WI38 (cell line): ENCODE results near the gene DTX4.
"Not testable (repeated sequence)": the region's sequence is repeated elsewhere in the genome, so short reads cannot be mapped to it uniquely, and the experiment has no call there.

ENCODE experiments used
- H3K4me3 ChIP-seq: 2 replicates; pipeline ENCODE4 v1.5.1; 2011; ENCODE audit warnings: low read depth, mild to moderate bottlenecking, control low read depth, low read length
- TF ChIP-seq, protein P1 (sequence below): IDR thresholded peaks from 2 replicates; pipeline ENCODE4 v1.5.1; 2012; ENCODE audit warnings: low read depth, mild to moderate bottlenecking, control low read depth, low read length

Gene DTX4

DNA sequence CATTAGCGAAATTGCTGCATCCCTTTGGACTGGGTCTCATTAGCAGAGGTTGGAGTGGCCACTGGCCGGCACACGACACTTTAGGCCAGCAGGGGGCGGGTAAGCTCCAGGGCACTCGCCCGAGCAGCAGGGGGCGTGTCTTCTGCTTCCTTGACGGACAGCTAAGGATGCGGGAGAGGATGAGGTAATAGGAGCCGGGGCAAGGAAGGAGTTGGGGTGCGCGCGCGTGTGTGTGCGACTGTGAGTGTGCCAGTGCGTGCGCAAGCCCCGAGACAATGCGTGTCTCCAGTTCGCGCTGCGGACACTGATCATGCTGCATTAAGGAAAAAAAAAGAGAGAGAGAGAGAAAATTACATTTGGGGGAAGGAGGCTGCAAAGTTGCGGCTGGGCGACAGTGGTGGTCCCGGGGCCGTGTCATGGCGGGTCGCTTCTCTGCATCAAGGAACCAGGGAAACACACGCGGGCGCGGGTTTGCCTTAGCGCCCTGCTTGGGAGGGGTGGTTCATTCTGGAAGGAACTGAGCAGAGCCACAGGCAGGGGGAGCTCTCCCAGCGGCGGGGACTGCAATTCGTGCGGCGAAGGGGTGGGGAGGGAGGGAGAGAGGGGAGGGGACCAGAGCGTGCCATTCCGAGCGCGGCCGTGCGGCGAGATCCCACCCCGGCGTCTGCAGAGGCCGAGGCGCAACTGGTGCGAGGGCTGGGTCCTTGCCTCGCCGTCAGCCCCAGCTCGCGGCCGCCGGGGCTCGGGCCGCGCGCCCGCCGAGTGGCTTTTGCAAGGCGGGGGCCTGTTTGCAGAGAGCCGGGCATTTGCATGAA, at the start of gene DTX4:
TSS of gene DTX4 (plus strand) at position 625 of the 815 bp plus-strand sequence. CDS start 464 bp downstream, outside the sequence.
- TF ChIP-seq, protein P1, sequence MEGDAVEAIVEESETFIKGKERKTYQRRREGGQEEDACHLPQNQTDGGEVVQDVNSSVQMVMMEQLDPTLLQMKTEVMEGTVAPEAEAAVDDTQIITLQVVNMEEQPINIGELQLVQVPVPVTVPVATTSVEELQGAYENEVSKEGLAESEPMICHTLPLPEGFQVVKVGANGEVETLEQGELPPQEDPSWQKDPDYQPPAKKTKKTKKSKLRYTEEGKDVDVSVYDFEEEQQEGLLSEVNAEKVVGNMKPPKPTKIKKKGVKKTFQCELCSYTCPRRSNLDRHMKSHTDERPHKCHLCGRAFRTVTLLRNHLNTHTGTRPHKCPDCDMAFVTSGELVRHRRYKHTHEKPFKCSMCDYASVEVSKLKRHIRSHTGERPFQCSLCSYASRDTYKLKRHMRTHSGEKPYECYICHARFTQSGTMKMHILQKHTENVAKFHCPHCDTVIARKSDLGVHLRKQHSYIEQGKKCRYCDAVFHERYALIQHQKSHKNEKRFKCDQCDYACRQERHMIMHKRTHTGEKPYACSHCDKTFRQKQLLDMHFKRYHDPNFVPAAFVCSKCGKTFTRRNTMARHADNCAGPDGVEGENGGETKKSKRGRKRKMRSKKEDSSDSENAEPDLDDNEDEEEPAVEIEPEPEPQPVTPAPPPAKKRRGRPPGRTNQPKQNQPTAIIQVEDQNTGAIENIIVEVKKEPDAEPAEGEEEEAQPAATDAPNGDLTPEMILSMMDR = peak; percentile 66
- peak within 1 kb of the TSS; percentile 82 for H3K4me3 ChIP-seq

DNA sequence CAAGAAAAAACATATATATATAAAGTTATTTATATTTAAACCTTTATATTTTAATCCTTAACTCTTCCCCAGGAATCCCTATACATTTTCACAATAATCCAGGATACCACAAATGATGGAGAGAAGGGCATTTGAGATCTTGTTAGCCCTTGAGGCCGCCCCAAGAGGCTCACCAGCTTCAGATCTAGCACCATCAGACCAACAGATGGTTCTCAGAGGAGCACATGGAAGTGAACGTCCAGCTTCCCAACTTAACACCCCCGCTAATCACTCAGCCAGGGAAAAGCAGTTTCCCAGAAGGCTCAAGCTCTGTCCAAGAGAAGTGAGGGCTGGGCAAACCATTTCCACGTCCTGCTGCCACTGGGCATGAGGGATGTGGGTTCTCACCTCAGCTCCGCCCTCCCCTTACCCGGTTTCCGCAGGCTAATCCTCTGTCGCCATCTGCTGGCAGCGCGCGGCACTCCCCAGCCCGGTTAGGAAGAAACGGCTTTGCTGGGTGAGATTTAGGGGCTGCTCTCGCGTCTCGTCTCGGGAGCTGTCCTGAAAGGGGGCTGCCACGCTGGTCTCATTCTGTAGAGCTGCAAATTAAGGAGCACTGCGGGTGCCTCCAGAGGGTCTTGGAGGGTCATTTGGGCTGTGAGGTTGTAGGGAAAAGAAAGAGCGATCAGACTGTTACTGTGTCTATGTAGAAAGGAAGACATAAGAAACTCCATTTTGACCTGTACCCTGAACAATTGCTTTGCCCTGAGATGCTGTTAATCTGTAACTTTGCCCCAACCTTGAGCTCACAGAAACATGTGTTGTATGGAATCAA, 36.1 kb upstream of the DTX4 start:
- H3K4me3 ChIP-seq = no peak overlapping the region

DNA sequence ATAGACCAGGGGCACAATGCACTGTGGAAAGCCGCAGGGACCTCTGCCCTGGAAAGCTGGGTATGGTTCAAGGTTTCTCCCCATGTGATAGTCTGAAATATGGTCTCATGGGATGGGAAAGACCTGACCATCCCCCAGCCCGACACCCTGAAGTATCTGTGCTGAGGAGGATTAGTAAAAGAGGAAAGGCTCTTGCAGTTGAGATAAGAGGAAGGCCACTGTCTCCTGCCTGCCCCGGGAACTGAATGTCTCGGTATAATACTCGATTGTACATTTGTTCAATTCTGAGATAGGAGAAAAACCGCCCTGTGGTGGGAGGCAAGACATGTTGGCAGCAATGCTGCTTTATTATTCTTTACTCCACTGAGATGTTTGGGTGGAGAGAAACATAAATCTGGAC, 35.4 kb upstream of the DTX4 start:
- not testable (repeated sequence) for H3K4me3 ChIP-seq

More for the DNA sequence above, 36.1 kb upstream of the DTX4 start:
- TF ChIP-seq, protein P1 = peak; percentile 99

DNA sequence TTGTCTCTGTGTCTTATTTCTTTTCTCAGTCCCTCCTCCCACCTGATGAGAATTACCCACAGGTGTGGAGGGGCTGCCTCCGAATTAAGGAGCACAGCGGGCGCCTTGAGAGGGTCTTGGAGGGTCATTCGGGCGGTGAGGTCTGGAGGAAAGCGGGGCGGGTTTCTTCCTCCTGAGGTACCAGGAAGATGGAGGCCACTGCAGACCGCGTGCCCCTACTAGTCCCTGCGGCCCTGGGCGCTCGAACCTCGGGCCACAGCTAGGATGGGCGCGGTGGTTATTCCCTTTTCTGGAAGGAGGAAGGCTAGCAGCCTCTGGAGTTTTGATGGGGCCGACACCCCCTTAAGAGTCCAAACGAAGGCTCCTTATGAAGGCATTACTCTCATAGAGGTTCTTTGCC, 34.7 kb upstream of the DTX4 start:
- H3K4me3 ChIP-seq = no peak overlapping the region
- TF ChIP-seq, protein P1 = no peak

DNA sequence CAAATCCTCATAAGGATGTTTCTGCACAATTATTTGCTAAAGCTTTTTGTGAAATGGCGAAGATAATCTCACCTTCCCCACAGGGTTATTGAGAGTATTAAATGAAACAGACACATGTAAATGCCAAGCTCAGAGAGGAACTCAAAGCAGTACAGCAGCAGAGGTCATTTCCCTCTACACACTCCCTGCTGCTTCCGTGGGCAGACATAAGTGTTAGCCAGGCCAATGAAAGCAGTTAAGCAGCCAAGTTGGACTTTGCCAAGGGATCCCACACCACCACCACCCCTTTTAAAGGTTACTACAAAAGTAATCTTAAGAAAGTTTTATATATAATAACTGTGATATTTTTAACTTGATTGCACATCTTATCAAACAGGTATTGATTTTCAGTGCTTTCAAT, 33.3 kb upstream of the DTX4 start:
- TF ChIP-seq, protein P1 = no peak

DNA sequence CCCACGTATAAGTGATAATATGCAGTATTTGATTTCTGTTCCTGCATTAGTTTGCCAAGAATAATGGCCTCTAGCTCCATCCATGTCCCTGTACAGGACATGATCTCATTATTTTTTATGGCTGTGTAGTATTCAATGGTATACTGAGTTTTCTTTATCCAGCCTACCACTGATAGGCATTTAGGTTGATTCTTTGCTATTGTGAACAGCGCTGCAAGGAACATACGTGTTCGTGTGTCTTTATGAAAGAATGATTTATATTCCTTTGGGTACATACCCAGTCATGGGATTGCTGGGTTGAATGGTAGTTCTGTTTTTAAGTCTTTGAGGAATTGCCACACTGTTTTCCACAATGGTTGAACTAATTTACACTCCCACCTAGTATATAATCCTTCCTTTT, 30.7 kb upstream of the DTX4 start:
- H3K4me3 ChIP-seq = peak overlapping the region; percentile 96; the same call in 1 of the 2 replicates
- TF ChIP-seq, protein P1 = no peak

More for the DNA sequence above, 33.3 kb upstream of the DTX4 start:
- no peak overlapping the region for H3K4me3 ChIP-seq

DNA sequence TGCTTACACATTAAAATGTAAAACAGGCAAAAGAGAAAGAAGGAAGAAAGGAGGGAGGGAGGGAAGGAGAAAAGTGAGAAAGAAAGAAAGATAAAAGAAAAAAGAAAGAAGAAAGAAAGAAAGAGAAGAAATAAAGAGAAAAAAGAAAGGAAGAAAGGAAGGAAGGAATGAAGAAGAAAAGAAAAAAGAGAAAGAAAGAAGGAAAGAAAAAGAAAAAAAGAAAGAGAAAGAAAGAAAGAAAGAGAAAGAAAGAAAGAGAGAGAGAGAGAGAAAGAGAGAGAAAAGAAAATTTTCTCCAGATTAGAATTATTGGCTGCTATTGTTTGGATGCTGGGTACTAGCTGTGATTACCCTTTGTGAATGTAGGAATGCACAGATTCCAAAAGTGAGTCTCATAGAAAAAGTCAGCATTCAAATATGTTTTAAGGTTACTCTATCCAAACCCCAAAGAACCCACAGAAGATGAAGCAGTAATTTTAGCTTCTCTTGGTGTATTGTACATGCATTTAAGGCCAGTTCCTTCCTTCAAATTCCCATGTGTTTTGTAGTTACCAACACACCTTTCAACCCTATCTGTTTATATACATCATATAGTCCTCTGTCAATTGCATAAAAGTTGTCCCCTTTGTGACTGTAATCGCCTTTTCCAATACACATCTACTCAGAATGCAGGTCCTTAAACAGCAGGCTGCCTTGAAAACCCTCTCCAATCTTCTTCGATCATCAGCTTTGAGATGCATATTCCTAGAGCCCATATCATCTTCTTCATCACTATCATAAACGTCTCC, 30.1 kb upstream of the DTX4 start:
- H3K4me3 ChIP-seq = peak overlapping the region; percentile 96
- TF ChIP-seq, protein P1 = no peak
